HS-27A (cell line): ENCODE results near the gene CEACAM19.
"Not testable (repeated sequence)": the region's sequence is repeated elsewhere in the genome, so short reads cannot be mapped to it uniquely, and the experiment has no call there.

Experiments used
- DNase-seq: peaks from one replicate; pipeline ENCODE4 v3.0.0-alpha.2; 2012; ENCODE audit warnings: low read depth, missing footprints

CEACAM19 gene

GRCh38 chr19:44671400-44671799, at the start of gene CEACAM19:
TSS of gene CEACAM19 (plus strand) at chr19:44671482. CDS start at chr19:44671932, 450 bp downstream.
- DNase-seq = no peak

GRCh38 chr19:44623080-44623479, 48.2 kb upstream of the CEACAM19 start:
- no peak for DNase-seq

GRCh38 chr19:44623626-44624025, 47.7 kb upstream of the CEACAM19 start:
- no peak for DNase-seq

GRCh38 chr19:44624840-44625354, 46.4 kb upstream of the CEACAM19 start:
- no peak for DNase-seq

- peak; percentile 74 for DNase-seq
These were observed 45.6 kb upstream of the CEACAM19 start for GRCh38 chr19:44625637-44626036.

- peak; percentile 99 for DNase-seq
These were observed 45.1 kb upstream of the CEACAM19 start for GRCh38 chr19:44626048-44626624.

GRCh38 chr19:44627631-44628030, 43.7 kb upstream of the CEACAM19 start:
- no peak for DNase-seq

GRCh38 chr19:44628793-44629192, 42.5 kb upstream of the CEACAM19 start:
- no peak for DNase-seq

GRCh38 chr19:44631611-44632010, 39.7 kb upstream of the CEACAM19 start:
- DNase-seq = not testable (repeated sequence)

GRCh38 chr19:44634058-44634457, 37.2 kb upstream of the CEACAM19 start:
- not testable (repeated sequence) for DNase-seq

- DNase-seq = no peak
These were observed 36.5 kb upstream of the CEACAM19 start for GRCh38 chr19:44634785-44635184.

GRCh38 chr19:44635581-44636438, 35.5 kb upstream of the CEACAM19 start:
- peak; percentile 84 for DNase-seq

GRCh38 chr19:44636439-44637389, 34.6 kb upstream of the CEACAM19 start:
- DNase-seq = no peak

GRCh38 chr19:44637390-44637764, 33.9 kb upstream of the CEACAM19 start:
- no peak for DNase-seq

GRCh38 chr19:44640518-44640917, 30.8 kb upstream of the CEACAM19 start:
- peak; percentile 67 for DNase-seq

- no peak for DNase-seq
These were observed 29.6 kb upstream of the CEACAM19 start for GRCh38 chr19:44641501-44642265.

GRCh38 chr19:44642377-44642776, 28.9 kb upstream of the CEACAM19 start:
- DNase-seq = no peak

GRCh38 chr19:44643605-44644401, 27.5 kb upstream of the CEACAM19 start, which contains the start of gene PVR:
TSS of gene PVR (plus strand) at chr19:44643910. CDS start at chr19:44644097, 187 bp downstream.
- DNase-seq = peak; percentile 55

- DNase-seq = peak; percentile 76
These were observed 26.8 kb upstream of the CEACAM19 start for GRCh38 chr19:44644402-44645016.
